Endothelial cell of umbilical vein (primary cell): ENCODE measurements around the gene LST1. TPM values are rescaled to one million over a fixed set of nuclear protein-coding genes. Genes with fewer than 3 reads are reported as not detected.

Source experiments
- BruUV-seq: library from RNA; stranded (reverse); fragments of 400-500 nt; replicated peaks from 2 replicates; lab custom pipeline; 2021; lab: Mats Ljungman, UMichigan
- CTCF ChIA-PET: fragments of 300-600, 350-600 bp; sonication (Branson Sonifier 250); formaldehyde crosslinking; loops from one replicate; lab custom pipeline; 2021; ENCODE audit warnings: antibody characterized with exemption, inconsistent platforms; lab: Charles Lee
- POLR2A ChIA-PET: fragments of 300-600, 350-600 bp; sonication (Branson Sonifier 250); formaldehyde crosslinking; loops from one replicate; lab custom pipeline; 2021; ENCODE audit warnings: antibody characterized with exemption, inconsistent platforms; lab: Charles Lee
- DNase-seq: peaks from one replicate; pipeline ENCODE4 v3.0.0-alpha.2; 2011; ENCODE audit warnings: low read depth, low spot score
- FAIRE-seq: peaks from 2 replicates; lab custom pipeline; 2011; peaks lifted over from hg19 to GRCh38; lab: Jason Lieb, UNC
- H2AFZ ChIP-seq: 2 replicates; pipeline ENCODE4 v1.6.0; 2012; ENCODE audit warnings: low read depth, low read length, control low read depth, inconsistent platforms
- H3K27ac ChIP-seq: 2 replicates; pipeline ENCODE4 v1.5.1; 2011; ENCODE audit warnings: low read depth, mild to moderate bottlenecking, control low read depth, low read length, moderate library complexity; ENCODE audit not compliant: insufficient read depth
- H3K27me3 ChIP-seq, 2 experiments: 2 replicates each; pipeline versions ENCODE4 v1.6.0 to v1.6.1; 2011; ENCODE audit warnings: low read length in 2 of 2, mixed read lengths in 1 of 2; ENCODE audit not compliant: control insufficient read depth in 2 of 2, insufficient read depth in 2 of 2
- H3K36me3 ChIP-seq, 2 experiments: 2 replicates in 1 of 2; 3 replicates in 1 of 2; pipeline ENCODE4 v1.5.1; 2011; ENCODE audit warnings: low read length in 2 of 2, mild to moderate bottlenecking in 1 of 2, moderate library complexity in 1 of 2; ENCODE audit not compliant: control insufficient read depth in 2 of 2, insufficient read depth in 2 of 2; ENCODE audit errors: extremely low read depth in 1 of 2
- H3K4me1 ChIP-seq: 3 replicates; pipeline ENCODE4 v1.5.1; 2011; ENCODE audit warnings: mild to moderate bottlenecking, low read length; ENCODE audit not compliant: control insufficient read depth, insufficient read depth; ENCODE audit errors: extremely low read depth
- H3K4me2 ChIP-seq: 2 replicates; pipeline ENCODE4 v1.6.1; 2011; ENCODE audit warnings: low read length, control low read depth, mixed read lengths; ENCODE audit not compliant: insufficient read depth
- H3K4me3 ChIP-seq, 3 experiments: fragments of 200-600 bp in 1 of 3; sonication (generic), shearing (Covaris generic) in 1 of 3; replicated peaks in 1 of 3; 2 replicates each; pipeline ENCODE4 v1.5.1; 2011 to 2016; ENCODE audit warnings: control low read depth in 3 of 3, low read length in 3 of 3, mild to moderate bottlenecking in 2 of 3, inconsistent platforms in 1 of 3, low read depth in 1 of 3, moderate library complexity in 1 of 3; ENCODE audit not compliant: insufficient read depth in 1 of 3
- H3K79me2 ChIP-seq: 2 replicates; pipeline ENCODE4 v1.6.0; 2012; ENCODE audit warnings: low read length, inconsistent platforms; ENCODE audit not compliant: control insufficient read depth, insufficient read depth
- H3K9ac ChIP-seq: replicated peaks from 2 replicates; pipeline ENCODE3; 2011; ENCODE audit warnings: low read length, control low read depth; ENCODE audit not compliant: insufficient read depth; ENCODE audit errors: extremely low read depth
- H3K9me1 ChIP-seq: replicated peaks from 3 replicates; pipeline ENCODE4 v1.6.0; 2011; ENCODE audit warnings: mild to moderate bottlenecking, low read length; ENCODE audit not compliant: control insufficient read depth, insufficient read depth; ENCODE audit errors: extremely low read depth
- H3K9me3 ChIP-seq: replicated peaks from 2 replicates; pipeline ENCODE4 v1.5.1; 2012; ENCODE audit warnings: low read length, inconsistent platforms; ENCODE audit not compliant: control insufficient read depth, insufficient read depth
- H4K20me1 ChIP-seq: replicated peaks from 2 replicates; pipeline ENCODE3; 2011; ENCODE audit warnings: mild to moderate bottlenecking, low read length; ENCODE audit not compliant: control insufficient read depth, insufficient read depth; ENCODE audit errors: extremely low read depth
- CTCF ChIP-seq, 2 donors: IDR thresholded peaks; 1 replicate in 1 of 2; 2 replicates in 1 of 2; pipeline ENCODE4 v1.5.1; 2011; ENCODE audit warnings: low read length in 2 of 2, mild to moderate bottlenecking in 2 of 2, moderate library complexity in 2 of 2, control low read depth in 1 of 2, inconsistent platforms in 1 of 2, low read depth in 1 of 2; ENCODE audit not compliant: insufficient read depth in 1 of 2; ENCODE audit errors: extremely low read depth in 1 of 2
- EZH2 ChIP-seq: IDR thresholded peaks from 2 replicates; pipeline ENCODE4 v1.6.1; 2012; ENCODE audit warnings: borderline replicate concordance, low read depth, mild to moderate bottlenecking, moderate library complexity, low read length, inconsistent platforms; ENCODE audit not compliant: severe bottlenecking
- FOS ChIP-seq: IDR thresholded peaks from 2 replicates; pipeline ENCODE4 v1.6.1; 2011; ENCODE audit warnings: mild to moderate bottlenecking, low read length, moderate library complexity, borderline replicate concordance; ENCODE audit not compliant: insufficient read depth
- GATA2 ChIP-seq: IDR thresholded peaks from 2 replicates; pipeline ENCODE4 v1.7.0; 2011; ENCODE audit warnings: low read depth, mild to moderate bottlenecking, moderate library complexity, mixed read lengths, low read length; ENCODE audit not compliant: insufficient read length, insufficient read depth
- JUN ChIP-seq: IDR thresholded peaks from 2 replicates; pipeline ENCODE4 v1.6.1; 2011; ENCODE audit warnings: borderline replicate concordance, low read depth; ENCODE audit not compliant: insufficient read length, insufficient read depth
- MAX ChIP-seq: IDR thresholded peaks from 2 replicates; pipeline ENCODE4 v1.6.1; 2011; ENCODE audit not compliant: insufficient read depth, insufficient read length
- MYC ChIP-seq: IDR thresholded peaks from one replicate; pipeline ENCODE4 v1.6.1; 2011; ENCODE audit warnings: mild to moderate bottlenecking, low read depth, low read length
- POLR2A ChIP-seq: IDR thresholded peaks from 2 replicates; pipeline ENCODE4 v1.6.1; 2012; ENCODE audit warnings: low read depth, mild to moderate bottlenecking, control low read depth, low read length
- POLR2AphosphoS5 ChIP-seq: IDR thresholded peaks from 2 replicates; pipeline ENCODE4 v1.6.1; 2012; ENCODE audit warnings: low read depth, mild to moderate bottlenecking, control low read depth, low read length, moderate library complexity; ENCODE audit not compliant: insufficient read depth
- dilution Hi-C: fragments of 300-500 bp; cut with MboI; formaldehyde crosslinking; loops from one replicate; pipeline ENCODE4 v1.15.0; 2019; ENCODE audit warnings: low sequenced_read_pairs; ENCODE audit not compliant: extremely low pct_ligation_motif_present
- intact Hi-C: fragments of 100-400 bp; cut with micrococcal nuclease; formaldehyde crosslinking; loops from one replicate; pipeline ENCODE4 v1.10.0; 2022
- polyA plus RNA-seq, 4 experiments: library from polyadenylated mRNA; depleted of rRNA in 3 of 4; stranded (reverse) in 3 of 4; unstranded in 1 of 4; fragments of >200 nt; gene quantifications; 2 replicates each; pipeline versions ENCODE4 v1.2.1 to v1.2.3, GENCODE V29; 2011 to 2012; ENCODE audit warnings: missing spikeins in 1 of 4
- total RNA-seq: library from RNA; stranded (reverse); gene quantifications from 2 replicates; pipeline ENCODE4 v1.2.3, GENCODE V29; 2021

Gene LST1
- total and polyA plus RNA-seq, 2 donors (not counting 3 experiments of a cell fraction or from before 2014, with no cell fraction given): 1.00 to 1.8 TPM

- TF ChIP-seq FOS (no peak), POLR2A (no peak), CTCF (IDR thresholded peaks at IDR 0.05; ENCODE audit: extremely low read depth in 1 of 2, insufficient read depth in 1 of 2, low read depth in 1 of 2, low read length in 2 of 2) (no peak), EZH2 (no peak), POLR2AphosphoS5 (no peak), GATA2 (no peak), JUN (no peak), MYC (no peak), MAX (no peak)
- BruUV-seq: no TSS peak
- dilution Hi-C loops (no loop called here), intact Hi-C loops (no loop called here)
- POLR2A ChIA-PET: no interaction called here
- CTCF ChIA-PET: interaction anchor here (0.7 to 2.1 kb wide), 4 partner anchors 9 to 60 kb away, joined by 4 to 10 read pairs (median 6); no protein-coding TSS in a partner anchor
- Histone ChIP-seq H3K79me2 (no peaks in the 10 kb centered on the region), H4K20me1 (no peaks in the 10 kb centered on the region), H3K27me3 (peaks cover 0 to 3% of the 10 kb centered on the region in 2 experiments), H3K9ac (no peak overlapping the region), H3K4me1 (no peaks in the 10 kb centered on the region), H3K36me3 (no peaks in the 10 kb centered on the region), H3K4me2 (no peak overlapping the region), H3K27ac (no peak overlapping the region), H3K9me1 (no peaks in the 10 kb centered on the region), H3K4me3 (no peak overlapping the region), H3K9me3 (no peaks in the 10 kb centered on the region), H2AFZ (no peak overlapping the region)
- FAIRE-seq: no peak
- no peak for DNase-seq
Measured at GRCh38 chr6:31610968-31611367, 24.9 kb downstream of the LST1 start.
